HG03135 (cell line): ENCODE measurements around the gene RABGGTB.
"Not testable (repeated sequence)": the region's sequence is repeated elsewhere in the genome, so short reads cannot be mapped to it uniquely, and the experiment has no call there.

Source experiments
- ATAC-seq: cut with Tn5 transposase; IDR thresholded peaks from one replicate; pipeline ENCODE4 v1.9.1; 2021; ENCODE audit warnings: mild to moderate bottlenecking, moderate library complexity; ENCODE audit not compliant: unreplicated experiment

Gene RABGGTB

GRCh38 chr1:75794382-75794781, 8.3 kb downstream of the RABGGTB start:
- ATAC-seq, result no peak

DNA sequence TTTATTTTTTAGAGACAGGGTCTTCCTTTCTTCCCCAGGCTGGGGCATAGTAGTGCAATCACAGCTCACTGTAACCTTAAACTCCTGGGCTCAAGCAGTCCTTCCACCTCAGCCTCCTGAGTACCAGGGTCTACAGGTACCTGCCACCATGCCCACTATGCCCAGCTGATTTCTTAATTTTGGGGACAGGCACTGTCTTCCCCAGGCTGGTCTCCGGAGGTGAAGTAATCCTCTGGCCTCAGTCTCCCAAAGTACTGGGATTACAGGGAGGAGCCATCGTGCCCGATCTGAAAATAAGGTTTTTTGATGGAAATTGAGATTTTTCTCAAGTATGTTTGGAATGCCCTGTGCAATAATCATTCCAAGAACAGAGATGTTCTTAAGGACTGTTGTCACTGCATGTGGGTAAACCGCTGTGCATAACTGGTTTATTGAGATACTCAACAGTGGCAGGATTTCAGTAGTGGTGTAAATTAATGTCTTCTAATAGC, 9.7 kb downstream of the RABGGTB start:
- no peak for ATAC-seq

- ATAC-seq, result no peak
Observed at GRCh38 chr1:75796376-75797272, 10.6 kb downstream of the RABGGTB start, which contains the start of gene MSH4. Gene MSH4, plus strand, starts transcription at chr1:75796882. Its CDS starts 104 bp downstream, at chr1:75796986.

DNA sequence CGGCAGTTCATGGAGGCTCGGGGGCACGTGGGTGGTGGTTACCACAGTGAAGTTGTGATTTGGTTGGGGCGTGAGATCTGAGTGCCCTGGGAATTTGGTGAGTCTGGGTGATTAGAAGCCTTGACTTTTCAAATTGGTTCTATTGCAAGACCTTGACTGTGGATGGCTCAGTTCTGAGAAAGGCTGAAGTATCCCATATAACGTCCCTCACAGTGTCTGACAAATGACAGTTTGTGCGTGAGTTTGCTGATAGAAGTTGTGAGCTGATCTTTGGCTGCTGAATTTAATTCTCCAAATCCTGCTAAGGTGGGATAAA, 11.2 kb downstream of the RABGGTB start:
- no peak for ATAC-seq

DNA sequence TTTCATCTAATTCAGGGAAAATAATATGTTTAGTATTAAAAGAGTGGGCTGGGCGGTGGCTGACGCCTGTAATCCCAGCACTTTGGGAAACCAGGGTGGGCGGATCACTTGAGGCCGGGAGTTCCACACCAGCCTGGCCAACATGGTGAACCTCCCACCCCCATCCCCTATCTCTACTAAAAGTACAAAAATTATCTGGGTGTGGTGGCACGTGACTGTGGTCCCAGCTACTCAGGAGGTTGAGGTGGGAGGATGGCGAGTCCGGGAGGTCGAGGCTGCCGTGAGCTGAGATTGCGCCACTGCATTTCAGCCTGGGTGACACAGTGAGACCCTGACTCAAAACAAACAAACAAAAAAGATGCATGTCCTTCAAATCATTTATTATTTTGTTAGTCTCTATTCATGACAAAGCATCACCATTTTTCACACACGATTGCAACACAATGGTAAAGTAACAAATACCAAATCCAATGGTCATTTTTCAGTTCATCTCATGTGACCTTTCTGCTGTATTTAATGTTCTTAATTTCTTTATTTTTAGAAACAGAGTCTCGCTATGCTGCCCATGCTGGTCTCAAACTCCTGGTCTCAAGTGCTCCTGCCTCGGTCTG, 11.7 kb downstream of the RABGGTB start:
- no peak for ATAC-seq

DNA sequence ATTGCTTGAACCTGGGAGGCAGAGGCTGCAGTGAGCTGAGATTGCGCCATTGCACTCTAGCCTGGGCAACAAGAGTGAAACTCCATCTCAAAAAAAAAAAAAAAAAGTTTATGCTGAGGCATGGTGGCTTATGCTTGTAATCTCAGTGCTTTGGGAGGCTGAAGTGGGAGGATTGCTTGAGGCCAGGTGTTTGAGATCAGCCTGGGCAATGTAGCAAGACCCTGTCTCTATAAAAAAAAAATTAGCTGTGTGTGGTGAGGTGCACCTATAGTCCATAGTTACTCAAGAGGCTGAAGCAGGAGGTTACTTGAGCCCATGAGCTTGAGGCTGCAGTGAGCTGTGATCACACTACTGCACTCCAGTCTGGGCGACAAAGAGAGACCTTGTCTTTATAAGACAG, 15.4 kb downstream of the RABGGTB start:
- not testable (repeated sequence) for ATAC-seq

DNA sequence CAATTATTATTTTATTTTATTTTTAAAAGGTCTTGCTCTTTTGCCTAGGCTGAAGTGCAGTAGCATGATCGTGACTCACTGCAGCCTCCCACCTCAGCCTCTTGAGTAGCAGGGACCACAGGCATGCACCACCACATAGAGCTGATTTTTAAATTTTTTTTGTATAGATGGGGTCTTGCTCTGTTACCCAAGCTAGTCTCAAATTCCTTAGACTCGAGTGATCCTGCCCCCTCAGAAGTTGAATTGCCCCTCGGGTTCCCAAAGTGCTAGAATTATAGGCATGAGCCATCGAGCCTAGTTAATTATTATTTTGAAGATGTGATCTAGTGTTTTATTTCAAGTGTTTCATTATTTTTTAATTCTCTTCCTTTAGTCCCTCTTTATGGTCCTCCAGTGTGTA, 22.9 kb downstream of the RABGGTB start:
- ATAC-seq, result no peak

DNA sequence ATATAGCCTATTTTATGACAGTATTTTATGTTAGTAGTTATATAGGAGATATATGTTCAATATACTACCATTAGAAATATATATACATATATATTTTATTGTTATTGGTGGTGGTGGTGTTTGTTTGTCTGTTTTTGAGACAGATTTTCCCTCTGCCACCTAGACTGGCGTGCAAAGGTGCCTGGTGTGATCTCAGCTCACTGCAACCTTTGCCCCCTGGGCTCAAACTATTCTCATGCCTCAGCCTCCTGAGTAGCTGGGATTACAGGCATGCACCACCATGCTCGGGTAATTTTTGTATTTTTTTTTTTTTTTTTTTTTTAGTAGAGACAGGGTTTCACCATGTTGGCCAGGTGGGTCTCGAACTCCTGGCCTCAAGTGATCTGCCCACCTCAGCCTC, 24.1 kb downstream of the RABGGTB start:
- not testable (repeated sequence) for ATAC-seq

DNA sequence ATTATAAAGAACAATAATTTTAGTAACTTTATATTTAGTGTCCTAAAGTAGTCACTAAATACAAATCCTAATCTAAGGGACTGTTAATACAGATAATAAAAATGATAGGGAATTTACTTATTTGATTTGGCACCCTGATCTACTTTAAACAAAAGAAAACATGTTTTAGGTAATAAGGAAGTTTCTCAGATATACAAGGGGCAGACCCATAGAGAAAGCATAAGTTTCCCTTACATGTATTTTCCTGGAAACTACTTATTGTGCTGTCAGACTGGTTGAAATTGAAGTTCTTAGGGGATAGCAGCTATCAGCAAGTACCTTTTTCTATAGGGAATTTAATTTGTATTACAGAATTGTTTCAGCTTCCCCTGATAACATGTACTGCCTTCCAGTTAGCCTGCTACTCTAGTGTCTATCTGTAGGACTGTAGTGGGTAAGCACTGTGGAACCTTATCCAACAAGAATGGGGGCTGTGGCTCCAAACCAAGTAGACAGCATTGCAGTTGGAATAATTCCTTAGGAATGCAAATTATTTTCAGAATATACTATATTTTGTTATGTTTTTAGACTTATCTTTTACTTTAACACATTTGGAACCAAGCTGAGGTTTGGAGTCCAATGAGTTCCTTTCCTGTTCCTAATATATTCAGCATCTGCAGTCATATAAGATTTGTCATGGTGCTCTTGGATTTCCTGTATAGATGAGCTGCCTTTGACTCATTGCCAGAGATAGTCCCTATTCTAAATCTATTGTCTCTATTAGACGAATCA, 25.3 kb downstream of the RABGGTB start:
- no peak for ATAC-seq

DNA sequence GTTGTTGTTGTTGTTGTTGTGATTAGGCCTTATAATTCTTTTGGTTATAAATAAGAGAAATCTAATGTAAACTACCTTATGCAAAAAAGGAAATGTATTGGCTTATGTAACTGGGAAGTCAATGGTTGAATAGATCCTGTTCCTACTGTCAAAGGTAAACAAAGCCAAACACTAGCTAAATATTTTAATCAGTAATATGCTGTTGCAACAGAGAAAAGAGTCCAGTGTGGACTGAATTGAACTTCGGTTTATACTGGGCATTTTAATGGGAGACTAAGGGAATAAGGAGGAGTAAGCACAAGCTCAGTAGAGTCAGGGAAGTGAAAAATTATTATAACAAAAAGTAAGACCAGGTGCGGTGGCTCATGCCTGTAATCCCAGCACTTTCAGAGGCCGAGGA, 26.0 kb downstream of the RABGGTB start:
- ATAC-seq, result no peak

DNA sequence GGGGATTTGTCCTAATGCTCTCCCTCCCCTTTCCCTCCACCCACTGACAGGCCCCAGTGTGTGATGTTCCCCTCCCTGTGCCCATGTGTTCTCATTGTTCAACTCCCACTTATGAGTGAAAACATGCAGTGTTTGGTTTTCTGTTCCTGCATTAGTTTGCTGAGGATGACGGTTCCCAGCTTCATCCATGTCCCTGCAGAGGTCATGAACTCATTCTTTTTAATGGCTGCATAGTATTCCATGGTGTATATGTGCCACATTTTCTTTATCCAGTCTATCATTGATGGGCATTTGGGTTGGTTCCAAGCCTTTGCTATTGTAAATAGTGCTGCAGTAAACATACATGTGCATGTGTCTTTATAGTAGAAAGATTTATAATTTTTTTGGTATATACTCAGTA, 37.5 kb downstream of the RABGGTB start:
- not testable (repeated sequence) for ATAC-seq

DNA sequence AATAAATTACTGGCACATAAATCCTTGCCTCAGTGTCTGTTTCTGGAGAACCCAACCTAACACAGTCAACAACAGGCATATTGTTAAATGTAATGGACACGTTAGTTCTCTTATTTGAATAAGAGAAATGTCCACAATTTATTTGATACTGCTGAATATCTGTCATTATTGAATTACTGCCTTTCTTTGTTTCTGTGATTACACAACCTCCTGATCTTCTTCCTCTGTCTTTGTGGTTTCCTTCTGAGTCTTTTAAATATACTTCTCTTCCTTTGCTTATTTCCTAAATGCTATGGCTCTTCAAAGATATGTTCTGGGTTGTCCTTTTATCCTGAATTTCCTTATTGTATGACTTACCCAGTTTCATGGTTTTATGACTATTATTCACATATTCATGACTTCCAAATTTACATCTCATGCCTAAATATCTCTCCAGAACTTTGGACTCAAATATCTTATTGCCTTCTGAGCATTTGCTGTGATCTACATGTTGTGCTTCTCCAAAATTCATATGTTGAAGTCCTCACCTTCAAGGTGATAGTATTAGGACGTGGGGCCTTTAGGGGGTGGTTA, 50.6 kb downstream of the RABGGTB start:
- ATAC-seq, result no peak

DNA sequence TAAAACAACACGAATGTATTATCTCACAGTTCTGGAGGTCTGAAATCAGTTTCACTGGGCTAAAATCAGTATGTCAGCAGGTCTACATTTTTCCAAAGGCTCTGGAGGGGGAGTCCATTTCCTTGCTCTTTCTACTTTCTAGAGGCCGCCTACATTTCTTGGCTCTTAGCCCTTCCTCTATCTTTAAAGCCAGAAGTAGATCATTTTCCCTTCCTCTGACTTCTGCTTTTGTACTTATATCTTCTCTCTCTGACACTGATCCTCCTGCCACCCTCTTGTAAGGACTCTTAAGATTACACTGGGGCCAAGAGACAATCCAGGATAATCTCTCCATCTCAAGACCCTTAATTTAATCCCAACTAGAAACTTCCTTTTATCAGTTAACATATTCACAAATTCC, 52.0 kb downstream of the RABGGTB start:
- no peak for ATAC-seq

DNA sequence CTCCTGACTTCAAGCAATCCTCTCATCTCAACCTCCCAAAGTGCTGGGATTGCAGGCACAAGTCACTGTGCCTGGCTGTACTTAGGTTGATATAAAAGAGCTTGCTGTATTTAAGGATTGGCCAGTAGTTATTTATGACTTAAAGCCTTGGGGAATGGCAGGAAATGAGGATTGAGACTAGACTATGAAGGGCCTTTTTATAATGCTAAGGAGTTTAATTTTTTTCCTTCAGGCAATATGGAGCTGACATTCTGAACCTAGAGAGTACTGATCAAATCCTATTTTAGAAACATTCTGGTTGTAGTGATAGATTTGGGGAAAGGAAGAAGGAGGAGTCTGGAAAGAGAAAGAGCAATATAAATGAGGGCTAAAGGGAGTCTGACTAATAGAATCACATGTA, 55.4 kb downstream of the RABGGTB start:
- no peak for ATAC-seq
